Measurements from ENCODE around the gene SLC24A3.

Gene SLC24A3

DNA sequence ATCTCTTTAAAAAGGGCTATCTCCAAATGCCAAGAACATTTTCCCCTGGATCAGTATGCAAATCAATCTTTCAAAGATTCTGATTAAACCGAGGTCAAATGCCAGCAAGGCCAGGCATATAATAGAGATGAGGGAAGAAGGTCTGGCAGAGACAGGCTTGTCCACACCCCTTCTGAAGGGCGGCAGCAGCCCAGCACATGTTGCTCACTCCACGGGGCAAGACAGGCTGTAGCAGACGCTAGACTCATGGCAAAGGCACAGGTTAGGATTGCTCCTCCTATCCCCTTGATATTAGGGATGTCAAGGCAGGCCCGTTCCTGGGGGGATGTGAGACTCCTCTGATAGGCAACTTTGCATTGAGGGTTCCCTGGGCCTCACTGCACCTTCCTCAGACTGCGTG, 440.9 kb downstream of the SLC24A3 start:
- Histone ChIP-seq H3K9ac (ENCODE audit: low read length) (no peak overlapping the region), H3K36me3 (ENCODE audit: control insufficient read depth, insufficient read depth, low read length) (no peaks in the 10 kb centered on the region), H3K27me3 (ENCODE audit: control insufficient read depth, insufficient read depth, low read length) (no peaks in the 10 kb centered on the region), H3K4me3 (ENCODE audit: low read length) (no peak overlapping the region), H3K27ac (ENCODE audit: low read depth, low read length) (no peak overlapping the region), H3K4me1 (ENCODE audit: control insufficient read depth, insufficient read depth, low read length) (no peaks in the 10 kb centered on the region)

DNA sequence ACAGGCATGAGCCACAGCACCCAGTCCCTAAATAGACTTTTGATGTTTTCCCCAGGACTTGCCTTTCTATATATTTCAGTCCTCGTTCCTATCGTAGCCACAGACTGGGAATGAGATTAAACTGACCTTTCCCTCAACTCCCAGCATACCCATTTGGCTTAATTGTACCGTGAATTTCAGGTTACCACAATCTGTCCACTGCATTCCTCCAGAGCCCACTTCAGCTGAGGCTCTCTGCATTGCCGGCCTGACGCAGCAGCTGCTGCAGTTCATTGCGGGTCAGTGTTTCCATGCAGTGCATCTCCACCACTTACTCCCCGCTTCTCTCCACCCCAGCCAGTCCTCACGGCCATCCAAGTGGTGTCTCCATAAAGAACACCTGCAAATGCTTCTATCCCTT, 442.5 kb downstream of the SLC24A3 start:
- Histone ChIP-seq H3K27ac (ENCODE audit: low read depth, low read length) (no peak overlapping the region), H3K4me3 (ENCODE audit: low read length) (no peak overlapping the region), H3K9ac (ENCODE audit: low read length) (no peak overlapping the region), H3K36me3 (ENCODE audit: control insufficient read depth, insufficient read depth, low read length) (no peaks in the 10 kb centered on the region), H3K4me1 (ENCODE audit: control insufficient read depth, insufficient read depth, low read length) (no peaks in the 10 kb centered on the region), H3K27me3 (ENCODE audit: control insufficient read depth, insufficient read depth, low read length) (peaks cover 1% of the 10 kb centered on the region)

DNA sequence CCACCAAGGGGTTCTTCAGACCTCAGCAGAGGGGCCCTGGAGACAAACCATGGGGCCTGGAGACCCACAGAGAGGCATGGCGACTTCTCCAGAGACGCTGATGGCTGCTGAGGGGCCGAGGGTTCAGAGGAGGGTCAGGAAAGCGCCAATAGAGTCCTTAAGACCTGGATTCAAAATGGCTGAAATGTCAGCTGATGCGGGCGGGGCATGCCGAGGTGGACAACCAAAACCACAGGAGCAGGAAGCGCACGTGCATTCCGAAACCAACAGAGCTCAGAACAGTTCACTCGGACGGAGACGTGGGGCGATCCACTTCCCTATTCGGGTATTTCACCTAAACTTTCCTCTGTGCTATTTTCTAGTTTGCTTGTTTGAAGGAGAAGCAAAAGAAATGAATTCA, 445.7 kb downstream of the SLC24A3 start:
- H3K27ac ChIP-seq (ENCODE audit: low read depth, low read length), result no peak overlapping the region
- H3K27me3 ChIP-seq (ENCODE audit: control insufficient read depth, insufficient read depth, low read length), result peaks cover 1% of the 10 kb centered on the region
- H3K9ac ChIP-seq (ENCODE audit: low read length), result no peak overlapping the region
- no peaks in the 10 kb centered on the region for H3K4me1 ChIP-seq (ENCODE audit: control insufficient read depth, insufficient read depth, low read length)
- no peak overlapping the region for H3K4me3 ChIP-seq (ENCODE audit: low read length)
- H3K36me3 ChIP-seq (ENCODE audit: control insufficient read depth, insufficient read depth, low read length), result no peaks in the 10 kb centered on the region

DNA sequence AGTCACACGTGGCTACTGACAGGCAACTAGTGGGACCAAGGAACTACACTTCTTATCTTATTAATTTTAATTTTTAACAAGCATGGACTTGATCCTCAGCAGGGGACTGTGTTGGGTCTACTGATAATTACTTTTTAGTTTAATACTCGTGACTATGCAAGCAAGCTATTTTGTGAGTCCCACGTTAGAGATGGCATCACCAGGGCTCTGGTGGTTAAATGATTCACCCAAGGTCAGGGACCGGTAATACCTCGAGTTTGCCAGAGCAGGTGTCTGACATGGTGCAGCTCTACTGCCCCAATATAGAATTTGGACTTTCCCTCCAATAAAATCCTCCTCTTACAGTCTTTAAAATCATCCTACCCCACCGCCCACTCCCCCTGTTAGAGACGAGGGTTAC, 447.0 kb downstream of the SLC24A3 start:
- Histone ChIP-seq H3K27me3 (ENCODE audit: control insufficient read depth, insufficient read depth, low read length) (peaks cover 1% of the 10 kb centered on the region), H3K4me3 (ENCODE audit: low read length) (no peak overlapping the region), H3K27ac (ENCODE audit: low read depth, low read length) (no peak overlapping the region), H3K4me1 (ENCODE audit: control insufficient read depth, insufficient read depth, low read length) (no peaks in the 10 kb centered on the region), H3K9ac (ENCODE audit: low read length) (no peak overlapping the region), H3K36me3 (ENCODE audit: control insufficient read depth, insufficient read depth, low read length) (no peaks in the 10 kb centered on the region)

DNA sequence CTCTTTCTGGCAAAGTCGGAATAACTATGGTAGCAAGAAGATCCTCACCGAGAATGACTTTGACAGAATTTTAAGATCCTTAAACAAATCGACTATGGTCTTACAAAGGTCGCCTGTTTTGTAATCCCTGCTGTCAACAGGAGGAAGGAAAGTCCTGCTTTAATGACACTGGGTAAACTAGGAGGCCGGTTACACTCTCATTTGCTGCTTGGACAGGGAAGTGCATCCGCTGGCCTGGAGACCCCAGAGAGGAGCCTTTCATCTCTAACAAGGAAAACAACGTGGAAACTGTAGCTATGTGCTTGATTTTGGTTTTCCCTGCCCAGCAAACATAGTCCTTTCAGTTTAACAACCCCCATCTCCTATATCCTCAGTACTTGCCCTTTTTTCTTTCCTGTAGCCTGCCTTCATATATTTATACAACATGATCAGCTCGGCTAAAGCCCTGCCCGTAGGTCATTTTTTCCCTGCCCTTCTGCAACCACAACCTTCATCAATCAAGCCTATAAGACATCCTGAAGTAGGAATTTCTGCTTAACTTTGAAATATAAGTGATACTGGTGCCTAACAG, 448.5 kb downstream of the SLC24A3 start:
- H3K4me3 ChIP-seq (ENCODE audit: low read length), result no peak overlapping the region
- no peaks in the 10 kb centered on the region for H3K36me3 ChIP-seq (ENCODE audit: control insufficient read depth, insufficient read depth, low read length)
- H3K4me1 ChIP-seq (ENCODE audit: control insufficient read depth, insufficient read depth, low read length), result no peaks in the 10 kb centered on the region
- H3K9ac ChIP-seq (ENCODE audit: low read length), result no peak overlapping the region
- peaks cover 1% of the 10 kb centered on the region for H3K27me3 ChIP-seq (ENCODE audit: control insufficient read depth, insufficient read depth, low read length)
- no peak overlapping the region for H3K27ac ChIP-seq (ENCODE audit: low read depth, low read length)

DNA sequence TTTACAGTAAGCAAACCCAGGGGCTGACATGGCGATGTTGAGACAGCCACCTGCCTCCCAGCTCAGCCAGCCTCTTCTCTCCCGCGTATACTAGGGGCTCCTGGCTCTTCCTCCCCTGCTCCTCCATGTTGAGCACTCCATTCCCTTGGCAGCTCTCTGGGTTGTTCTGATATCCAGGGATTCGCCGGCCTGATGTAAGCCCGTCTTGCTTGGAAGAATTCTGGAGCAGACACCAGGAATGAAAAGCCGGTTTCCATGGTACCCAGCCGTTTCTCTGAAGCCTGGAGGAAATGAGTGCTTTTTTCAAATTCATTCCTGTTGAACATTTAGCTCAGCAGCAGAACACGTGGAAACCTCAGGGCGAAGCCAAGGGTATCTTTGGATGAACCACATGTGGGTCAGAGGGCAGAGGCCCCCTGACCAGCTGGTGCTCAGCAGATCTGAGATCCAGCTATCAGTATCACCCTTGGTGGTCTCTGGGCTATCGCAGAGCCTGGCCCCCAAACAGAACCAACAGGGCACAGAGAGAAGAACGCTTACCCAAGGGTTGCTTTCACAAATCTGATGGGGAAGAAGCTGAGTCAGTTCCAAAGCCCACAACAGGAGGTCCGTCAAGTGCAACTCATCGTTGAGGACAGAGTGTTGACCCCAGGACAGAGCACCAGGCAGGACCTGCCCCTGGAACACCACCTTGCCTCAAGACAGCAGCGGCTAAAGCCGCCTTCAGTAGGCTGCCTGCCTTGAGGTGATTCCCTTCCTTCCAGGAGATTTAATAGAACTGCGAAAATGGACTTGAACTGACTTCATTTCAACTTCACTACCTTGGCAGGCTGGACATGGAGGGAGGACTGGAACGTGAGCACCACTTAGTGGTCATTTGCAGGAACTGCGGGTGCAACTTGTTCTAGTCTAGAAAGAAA, 449.5 kb downstream of the SLC24A3 start:
- H3K9ac ChIP-seq (ENCODE audit: low read length), result no peak overlapping the region
- H3K4me1 ChIP-seq (ENCODE audit: control insufficient read depth, insufficient read depth, low read length), result no peaks in the 10 kb centered on the region
- no peak overlapping the region for H3K27ac ChIP-seq (ENCODE audit: low read depth, low read length)
- no peaks in the 10 kb centered on the region for H3K36me3 ChIP-seq (ENCODE audit: control insufficient read depth, insufficient read depth, low read length)
- H3K27me3 ChIP-seq (ENCODE audit: control insufficient read depth, insufficient read depth, low read length), result peaks cover 1% of the 10 kb centered on the region
- H3K4me3 ChIP-seq (ENCODE audit: low read length), result no peak overlapping the region

DNA sequence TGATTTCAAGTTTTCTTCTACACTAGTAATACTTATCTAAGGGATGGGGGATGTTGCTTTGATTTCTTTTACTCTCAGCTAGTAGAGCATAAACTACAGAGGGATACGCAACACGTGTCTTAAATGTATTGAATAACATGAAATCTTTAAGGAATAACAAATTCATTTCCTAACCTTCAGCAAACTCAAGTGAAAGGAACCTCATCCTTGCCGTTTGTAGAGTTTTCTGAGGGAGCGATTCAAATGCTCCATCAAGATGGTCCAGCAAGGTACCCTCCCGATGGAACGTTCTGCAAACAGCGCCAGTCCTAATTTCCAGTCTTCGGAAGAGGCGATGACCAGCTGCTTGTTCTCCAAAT, 450.2 kb downstream of the SLC24A3 start:
- H3K4me1 ChIP-seq (ENCODE audit: control insufficient read depth, insufficient read depth, low read length), result no peaks in the 10 kb centered on the region
- H3K36me3 ChIP-seq (ENCODE audit: control insufficient read depth, insufficient read depth, low read length), result no peaks in the 10 kb centered on the region
- peaks cover 1% of the 10 kb centered on the region for H3K27me3 ChIP-seq (ENCODE audit: control insufficient read depth, insufficient read depth, low read length)
- no peak overlapping the region for H3K4me3 ChIP-seq (ENCODE audit: low read length)
- no peak overlapping the region for H3K9ac ChIP-seq (ENCODE audit: low read length)
- H3K27ac ChIP-seq (ENCODE audit: low read depth, low read length), result no peak overlapping the region

DNA sequence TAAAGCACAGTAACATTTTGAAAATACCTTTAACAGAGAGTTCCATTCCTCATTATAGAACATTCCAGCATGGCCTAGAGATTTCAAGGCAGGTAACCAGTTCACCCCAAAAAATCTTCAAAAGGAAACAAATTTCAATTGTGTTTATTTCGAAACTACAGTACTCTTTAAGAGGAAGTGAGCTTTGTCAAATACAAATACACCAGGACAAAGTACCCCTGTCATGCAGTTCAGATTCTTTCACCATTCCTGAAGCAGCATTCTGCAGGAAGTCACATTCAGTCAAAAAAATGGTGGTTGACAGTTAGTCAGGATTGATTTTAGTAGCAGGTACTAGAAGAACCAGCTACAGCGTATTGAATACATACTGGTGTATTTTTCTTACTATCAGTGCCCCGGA, 456.0 kb downstream of the SLC24A3 start:
- no peaks in the 10 kb centered on the region for H3K4me1 ChIP-seq (ENCODE audit: control insufficient read depth, insufficient read depth, low read length)

DNA sequence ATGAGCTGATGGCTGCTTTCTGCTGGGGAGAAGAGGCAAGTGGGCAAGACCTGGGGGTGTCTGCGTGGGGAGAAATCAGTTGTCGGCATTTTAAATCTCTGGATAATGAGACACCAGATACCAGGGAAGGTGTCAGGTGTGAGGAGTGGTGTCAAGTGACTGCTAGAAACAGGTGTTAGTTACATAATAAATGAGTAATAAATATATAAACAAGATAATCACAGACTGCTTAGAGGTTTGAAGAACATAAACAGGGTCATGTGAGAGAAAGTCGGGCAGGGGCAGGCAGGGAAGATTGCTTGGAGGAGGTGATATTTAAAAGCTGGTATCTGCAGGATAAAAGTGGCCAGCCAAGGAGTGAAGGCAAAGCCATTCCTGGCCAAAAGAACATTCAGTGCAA, 458.4 kb downstream of the SLC24A3 start:
- Histone ChIP-seq H3K27ac (ENCODE audit: low read depth, low read length) (no peak overlapping the region), H3K36me3 (ENCODE audit: control insufficient read depth, insufficient read depth, low read length) (no peaks in the 10 kb centered on the region), H3K4me3 (ENCODE audit: low read length) (no peak overlapping the region), H3K27me3 (ENCODE audit: control insufficient read depth, insufficient read depth, low read length) (no peaks in the 10 kb centered on the region), H3K9ac (ENCODE audit: low read length) (no peak overlapping the region), H3K4me1 (ENCODE audit: control insufficient read depth, insufficient read depth, low read length) (no peaks in the 10 kb centered on the region)

More for the DNA sequence above, 456.0 kb downstream of the SLC24A3 start:
- Histone ChIP-seq H3K9ac (ENCODE audit: low read length) (no peak overlapping the region), H3K4me3 (ENCODE audit: low read length) (no peak overlapping the region), H3K27ac (ENCODE audit: low read depth, low read length) (no peak overlapping the region), H3K36me3 (ENCODE audit: control insufficient read depth, insufficient read depth, low read length) (no peaks in the 10 kb centered on the region), H3K27me3 (ENCODE audit: control insufficient read depth, insufficient read depth, low read length) (no peaks in the 10 kb centered on the region)

DNA sequence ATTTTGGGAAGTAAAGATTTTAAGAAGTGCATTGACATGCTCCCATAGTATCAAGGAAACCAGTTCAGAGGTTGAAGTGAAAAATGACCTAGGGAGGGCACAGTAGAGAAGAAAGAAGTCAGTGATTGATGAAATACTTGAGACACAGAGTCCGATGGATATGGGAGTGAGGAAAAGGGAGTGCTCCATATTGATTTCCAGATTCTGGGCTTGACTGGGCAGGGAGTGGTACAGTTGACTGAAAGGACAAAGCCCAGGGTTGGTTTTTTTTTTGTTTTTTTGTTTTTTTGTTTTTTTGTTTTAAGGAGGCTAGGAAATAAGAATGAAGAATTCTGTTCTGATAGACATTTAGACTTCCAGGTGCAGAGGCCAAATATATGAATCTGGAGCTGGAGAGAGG, 458.9 kb downstream of the SLC24A3 start:
- H3K4me1 ChIP-seq (ENCODE audit: control insufficient read depth, insufficient read depth, low read length), result no peaks in the 10 kb centered on the region
- H3K36me3 ChIP-seq (ENCODE audit: control insufficient read depth, insufficient read depth, low read length), result no peaks in the 10 kb centered on the region
- H3K27me3 ChIP-seq (ENCODE audit: control insufficient read depth, insufficient read depth, low read length), result no peaks in the 10 kb centered on the region
- H3K9ac ChIP-seq (ENCODE audit: low read length), result no peak overlapping the region
- H3K4me3 ChIP-seq (ENCODE audit: low read length), result no peak overlapping the region
- H3K27ac ChIP-seq (ENCODE audit: low read depth, low read length), result no peak overlapping the region

DNA sequence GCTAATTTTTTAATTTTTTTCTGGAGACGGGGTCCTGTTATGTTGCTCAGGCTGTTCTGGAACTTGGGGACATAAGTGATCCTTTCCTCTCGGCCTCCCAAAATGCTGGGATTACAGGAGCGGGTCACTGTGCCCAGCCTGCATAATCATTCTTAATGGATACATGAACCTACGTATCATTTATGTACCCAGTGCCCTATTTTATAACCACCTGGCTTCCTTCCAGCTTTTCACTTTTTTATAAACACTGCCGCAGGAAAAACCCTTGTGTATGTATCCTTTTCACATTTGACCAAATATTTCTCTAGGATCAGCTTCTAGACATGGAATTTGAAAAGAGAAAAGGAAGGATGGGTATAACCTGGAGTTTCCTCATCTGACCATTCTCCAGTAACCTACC, 460.1 kb downstream of the SLC24A3 start:
- Histone ChIP-seq H3K27ac (ENCODE audit: low read depth, low read length) (no peak overlapping the region), H3K4me1 (ENCODE audit: control insufficient read depth, insufficient read depth, low read length) (no peaks in the 10 kb centered on the region), H3K27me3 (ENCODE audit: control insufficient read depth, insufficient read depth, low read length) (no peaks in the 10 kb centered on the region), H3K4me3 (ENCODE audit: low read length) (no peak overlapping the region), H3K36me3 (ENCODE audit: control insufficient read depth, insufficient read depth, low read length) (no peaks in the 10 kb centered on the region), H3K9ac (ENCODE audit: low read length) (no peak overlapping the region)

DNA sequence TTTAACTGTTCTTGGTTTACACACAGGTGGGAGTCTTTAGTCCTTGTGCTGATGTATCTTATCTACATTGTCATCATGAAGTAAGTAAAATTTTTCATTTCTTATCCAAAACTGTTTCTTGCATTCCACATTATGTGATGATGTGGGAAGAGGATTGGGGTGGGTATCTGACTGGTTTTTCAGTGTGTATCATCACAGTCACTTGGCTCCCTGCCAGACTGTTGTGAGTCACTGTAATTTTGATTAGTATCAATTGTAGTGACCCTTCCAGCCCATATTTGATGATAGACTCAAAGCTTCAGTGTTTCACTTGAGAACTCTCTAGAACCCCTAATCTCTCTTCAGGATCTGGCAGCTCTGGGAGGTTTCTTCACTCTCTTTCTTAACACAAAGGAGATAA, 461.1 kb downstream of the SLC24A3 start:
- no peak overlapping the region for H3K4me3 ChIP-seq (ENCODE audit: low read length)
- H3K27me3 ChIP-seq (ENCODE audit: control insufficient read depth, insufficient read depth, low read length), result no peaks in the 10 kb centered on the region
- H3K4me1 ChIP-seq (ENCODE audit: control insufficient read depth, insufficient read depth, low read length), result no peaks in the 10 kb centered on the region
- no peak overlapping the region for H3K9ac ChIP-seq (ENCODE audit: low read length)
- no peaks in the 10 kb centered on the region for H3K36me3 ChIP-seq (ENCODE audit: control insufficient read depth, insufficient read depth, low read length)
- no peak overlapping the region for H3K27ac ChIP-seq (ENCODE audit: low read depth, low read length)

DNA sequence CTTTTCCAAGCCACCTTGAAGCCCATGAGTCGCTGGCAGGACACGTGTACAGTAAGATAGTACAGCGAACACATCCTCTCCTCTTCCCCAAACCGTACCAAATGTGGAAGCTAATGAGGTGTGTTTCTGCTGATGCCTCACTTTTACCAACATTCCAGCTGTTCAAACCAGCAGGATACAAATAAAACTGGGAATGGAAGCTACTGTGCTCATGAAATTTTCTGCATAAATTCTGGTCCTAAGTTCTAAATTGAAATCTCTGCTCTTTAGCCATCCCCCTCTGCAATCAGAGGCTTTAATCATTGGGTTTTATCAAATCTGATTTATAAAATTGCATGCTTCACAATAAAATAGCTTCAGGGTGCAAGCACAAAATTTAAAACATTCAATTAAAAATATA, 463.8 kb downstream of the SLC24A3 start:
- no peak overlapping the region for H3K4me3 ChIP-seq (ENCODE audit: low read length)
- H3K27me3 ChIP-seq (ENCODE audit: control insufficient read depth, insufficient read depth, low read length), result no peaks in the 10 kb centered on the region
- H3K36me3 ChIP-seq (ENCODE audit: control insufficient read depth, insufficient read depth, low read length), result no peaks in the 10 kb centered on the region
- no peaks in the 10 kb centered on the region for H3K4me1 ChIP-seq (ENCODE audit: control insufficient read depth, insufficient read depth, low read length)
- H3K27ac ChIP-seq (ENCODE audit: low read depth, low read length), result no peak overlapping the region
- H3K9ac ChIP-seq (ENCODE audit: low read length), result no peak overlapping the region

Measured in rectal smooth muscle tissue (tissue), 1 donor.